Thoracic aorta (tissue), 2 donors: ENCODE data around the gene PRMT2. TPM values are rescaled to one million over a fixed set of nuclear protein-coding genes. Genes with fewer than 3 reads are reported as not detected.
"Not testable (repeated sequence)": the region's sequence is repeated elsewhere in the genome, so short reads cannot be mapped to it uniquely, and the experiment has no call there.

Source experiments
- ATAC-seq: fragments of 150-250 bp; one replicate; pipeline ENCODE4 v1.8.0; 2017; ENCODE audit warnings: low read depth; ENCODE audit not compliant: insufficient number of reproducible peaks, low FRiP score
- DNase-seq: peaks from one replicate; pipeline ENCODE4 v3.0.0-alpha.2; 2020; ENCODE audit warnings: low spot score
- H3K27ac ChIP-seq, 2 donors: fragments of 200-600 bp; sonication (generic); 1 replicate in 1 of 2; 2 replicates in 1 of 2; pipeline ENCODE4 v1.5.1; 2016; ENCODE audit warnings: mild to moderate bottlenecking in 2 of 2, moderate library complexity in 2 of 2
- H3K27me3 ChIP-seq: fragments of 200-600 bp; sonication (generic); replicated peaks from 2 replicates; pipeline ENCODE4 v1.6.0; 2016; ENCODE audit warnings: mild to moderate bottlenecking; ENCODE audit not compliant: insufficient read depth
- H3K36me3 ChIP-seq: fragments of 200-600 bp; sonication (generic); one replicate; pipeline ENCODE4 v1.5.1; 2016
- H3K4me1 ChIP-seq, 2 donors: fragments of 200-600 bp; sonication (generic); 1 replicate in 1 of 2; 2 replicates in 1 of 2; pipeline versions ENCODE4 v1.5.1 to v1.6.0; 2016; ENCODE audit warnings: low read depth in 2 of 2, mild to moderate bottlenecking in 1 of 2; ENCODE audit not compliant: control insufficient read depth in 1 of 2
- H3K4me3 ChIP-seq: fragments of 200-600 bp; sonication (generic); 2 replicates; pipeline ENCODE4 v1.5.1; 2016; ENCODE audit warnings: mild to moderate bottlenecking
- H3K9me3 ChIP-seq: fragments of 200-600 bp; sonication (generic); 2 replicates; pipeline ENCODE4 v1.5.1; 2016
- total RNA-seq, 2 donors: library from RNA; depleted of rRNA; stranded (reverse); fragments of >200 nt; gene quantifications; one replicate each; pipeline versions ENCODE4 v1.1.0 to v1.2.3, GENCODE V29; 2016
- TF ChIP-seq, protein P1 (sequence below): fragments of 200-600 bp; sonication (generic); IDR thresholded peaks from one replicate; pipeline ENCODE4 v1.5.1; 2019; ENCODE audit warnings: antibody characterized with exemption

Gene PRMT2
- total RNA-seq, 2 donors from 2014 or later, result 125 to 126 TPM

DNA sequence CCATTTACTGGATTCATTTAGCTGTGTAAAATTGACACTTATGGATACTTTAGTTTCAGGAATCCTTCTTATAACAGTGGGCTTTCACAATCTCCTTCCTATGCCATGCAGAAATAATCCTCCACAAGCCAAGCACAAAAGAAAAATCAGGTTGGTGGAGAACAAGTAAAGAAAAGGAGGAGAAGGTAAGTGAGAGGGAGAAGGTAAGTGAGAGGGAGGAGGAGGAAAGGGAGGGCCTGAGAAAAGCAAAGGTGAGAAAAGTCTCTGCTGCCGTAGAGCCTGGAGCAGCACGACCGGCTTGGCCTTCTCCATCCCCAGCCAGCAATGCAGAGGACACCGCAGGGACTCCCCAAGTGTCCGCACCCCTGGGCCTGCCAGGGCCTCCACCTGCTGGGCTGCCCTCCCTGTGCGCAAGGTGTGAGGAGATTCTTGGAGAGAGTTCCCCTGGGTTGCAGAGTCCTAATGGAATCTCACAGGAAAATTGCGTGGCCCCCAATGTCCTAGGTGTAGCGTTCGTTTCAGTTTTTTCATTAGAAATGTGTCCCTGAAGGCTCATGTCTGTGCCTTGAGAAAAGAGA lies 39.0 kb downstream of the PRMT2 start:
- Histone ChIP-seq H3K36me3 (no peaks in the 10 kb centered on the region), H3K27me3 (no peaks in the 10 kb centered on the region), H3K4me1 (no peaks in the 10 kb centered on the region), H3K4me3 (no peak overlapping the region), H3K27ac (no peak overlapping the region), H3K9me3 (no peaks in the 10 kb centered on the region)
- DNase-seq, result no peak
- TF ChIP-seq, protein P1, sequence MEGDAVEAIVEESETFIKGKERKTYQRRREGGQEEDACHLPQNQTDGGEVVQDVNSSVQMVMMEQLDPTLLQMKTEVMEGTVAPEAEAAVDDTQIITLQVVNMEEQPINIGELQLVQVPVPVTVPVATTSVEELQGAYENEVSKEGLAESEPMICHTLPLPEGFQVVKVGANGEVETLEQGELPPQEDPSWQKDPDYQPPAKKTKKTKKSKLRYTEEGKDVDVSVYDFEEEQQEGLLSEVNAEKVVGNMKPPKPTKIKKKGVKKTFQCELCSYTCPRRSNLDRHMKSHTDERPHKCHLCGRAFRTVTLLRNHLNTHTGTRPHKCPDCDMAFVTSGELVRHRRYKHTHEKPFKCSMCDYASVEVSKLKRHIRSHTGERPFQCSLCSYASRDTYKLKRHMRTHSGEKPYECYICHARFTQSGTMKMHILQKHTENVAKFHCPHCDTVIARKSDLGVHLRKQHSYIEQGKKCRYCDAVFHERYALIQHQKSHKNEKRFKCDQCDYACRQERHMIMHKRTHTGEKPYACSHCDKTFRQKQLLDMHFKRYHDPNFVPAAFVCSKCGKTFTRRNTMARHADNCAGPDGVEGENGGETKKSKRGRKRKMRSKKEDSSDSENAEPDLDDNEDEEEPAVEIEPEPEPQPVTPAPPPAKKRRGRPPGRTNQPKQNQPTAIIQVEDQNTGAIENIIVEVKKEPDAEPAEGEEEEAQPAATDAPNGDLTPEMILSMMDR, result no peak
- ATAC-seq, result no peak

DNA sequence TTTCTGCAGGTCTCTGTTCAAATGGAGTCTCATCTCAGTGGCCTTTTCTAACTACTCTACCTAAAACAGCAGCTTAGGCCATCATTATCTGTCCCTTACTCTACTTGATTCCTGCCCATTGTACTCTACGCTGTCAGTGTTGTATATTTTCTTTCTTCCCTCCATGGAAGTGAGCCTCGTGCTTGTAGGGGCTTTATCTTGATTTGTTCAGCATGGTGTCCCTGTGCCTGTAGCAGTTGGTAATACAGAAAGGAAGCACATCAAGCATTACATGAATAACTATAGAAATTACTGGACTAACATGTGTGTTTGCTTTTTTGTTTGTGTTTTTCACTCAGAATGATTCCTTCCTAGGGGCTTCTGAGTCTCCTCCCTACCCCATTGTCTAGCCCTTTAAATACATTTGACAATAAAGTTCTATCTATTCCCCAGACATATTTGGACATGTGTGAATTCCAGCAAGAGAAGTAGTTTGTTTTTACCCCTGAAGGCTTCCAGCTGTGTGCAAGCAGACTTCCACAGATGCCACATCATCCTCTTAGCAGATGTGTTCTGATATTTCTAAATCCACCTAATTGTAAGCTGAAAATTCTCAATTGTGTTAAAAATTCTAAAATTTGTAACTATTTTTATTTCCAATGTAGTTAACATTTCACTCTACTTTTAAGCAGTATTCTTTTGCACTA lies 40.3 kb downstream of the PRMT2 start:
- Histone ChIP-seq H3K4me3 (no peak overlapping the region), H3K36me3 (no peaks in the 10 kb centered on the region), H3K4me1 (no peaks in the 10 kb centered on the region), H3K9me3 (no peaks in the 10 kb centered on the region), H3K27me3 (no peaks in the 10 kb centered on the region), H3K27ac (no peak overlapping the region)
- DNase-seq (no peak), ATAC-seq (no peak)
- TF ChIP-seq, protein P1, result no peak

DNA sequence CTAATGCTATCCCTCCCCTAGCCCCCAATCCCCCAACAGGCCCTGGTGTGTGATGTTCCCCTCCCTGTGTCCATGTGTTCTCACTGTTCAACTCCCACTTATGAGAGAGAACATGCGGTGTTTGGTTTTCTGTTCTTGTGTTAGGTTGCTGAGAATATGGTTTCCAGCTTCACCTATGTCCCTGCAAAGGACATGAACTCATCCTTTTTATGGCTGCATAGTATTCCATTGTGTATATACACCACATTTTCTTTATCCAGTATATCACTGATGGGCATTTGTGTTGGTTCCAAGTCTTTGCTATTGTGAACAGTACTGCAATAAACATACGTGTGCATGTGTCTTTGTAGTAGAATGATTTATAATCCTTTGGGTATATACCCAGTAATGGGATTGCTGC lies 41.1 kb downstream of the PRMT2 start:
- not testable (repeated sequence) for H3K27me3 ChIP-seq, H3K4me1 ChIP-seq, H3K36me3 ChIP-seq, DNase-seq, H3K27ac ChIP-seq, ATAC-seq, H3K9me3 ChIP-seq, H3K4me3 ChIP-seq

DNA sequence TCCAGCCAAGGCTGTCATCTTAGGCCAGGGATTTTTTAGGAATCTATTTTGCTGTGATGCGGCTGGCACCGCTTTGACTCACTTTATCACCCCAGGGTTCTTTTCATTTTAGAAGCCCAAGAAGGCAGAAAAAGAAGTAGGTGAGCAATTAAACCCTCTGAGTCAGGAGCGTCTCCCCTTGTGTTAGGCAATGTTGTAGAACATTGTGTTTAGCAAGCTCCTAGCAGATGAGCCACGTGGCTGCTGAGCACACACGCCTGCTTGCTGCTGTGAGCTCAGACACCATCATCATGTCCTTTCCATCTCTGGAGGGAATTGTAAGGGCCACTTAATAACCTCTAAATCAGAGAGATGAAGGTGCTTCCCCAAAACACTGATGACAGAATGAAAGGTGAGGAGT lies 46.1 kb downstream of the PRMT2 start:
- not testable (repeated sequence) for H3K4me1 ChIP-seq, DNase-seq, H3K4me3 ChIP-seq, H3K27me3 ChIP-seq, H3K27ac ChIP-seq, H3K36me3 ChIP-seq, ATAC-seq, H3K9me3 ChIP-seq

DNA sequence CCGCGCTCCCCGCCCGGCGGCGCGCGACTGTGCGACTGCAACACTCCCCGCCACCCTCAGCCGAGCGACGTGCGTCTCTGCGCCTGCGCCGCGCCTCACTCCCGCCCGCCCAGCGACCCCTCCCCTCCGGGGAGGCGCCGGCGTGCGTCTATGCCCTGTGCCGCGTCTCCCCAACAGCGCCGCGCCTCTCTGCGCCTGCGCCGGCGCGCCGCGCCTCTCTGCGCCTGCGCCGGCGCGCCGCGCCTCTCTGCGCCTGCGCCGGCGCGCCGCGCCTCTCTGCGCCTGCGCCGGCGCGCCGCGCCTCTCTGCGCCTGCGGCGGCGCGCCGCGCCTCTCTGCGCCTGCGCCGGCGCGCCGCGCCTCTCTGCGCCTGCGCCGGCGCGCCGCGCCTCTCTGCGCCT lies 63.2 kb downstream of the PRMT2 start:
- H3K9me3 ChIP-seq, H3K27ac ChIP-seq, H3K4me1 ChIP-seq, ATAC-seq, H3K27me3 ChIP-seq, H3K36me3 ChIP-seq, H3K4me3 ChIP-seq, DNase-seq: not testable (repeated sequence)

DNA sequence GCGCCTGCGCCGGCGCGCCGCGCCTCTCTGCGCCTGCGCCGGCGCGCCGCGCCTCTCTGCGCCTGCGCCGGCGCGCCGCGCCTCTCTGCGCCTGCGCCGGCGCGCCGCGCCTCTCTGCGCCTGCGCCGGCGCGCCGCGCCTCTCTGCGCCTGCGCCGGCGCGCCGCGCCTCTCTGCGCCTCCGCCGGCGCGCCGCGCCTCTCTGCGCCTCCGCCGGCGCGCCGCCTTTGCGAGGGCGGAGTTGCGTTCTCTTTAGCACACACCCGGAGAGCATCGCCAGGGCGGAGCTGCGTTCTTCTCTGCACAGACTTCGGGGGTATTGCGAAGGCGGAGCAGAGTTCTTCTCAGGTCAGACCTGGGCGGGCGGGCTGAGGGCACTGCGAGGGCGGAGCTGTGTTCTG lies 63.6 kb downstream of the PRMT2 start:
- ATAC-seq, DNase-seq, H3K27ac ChIP-seq, H3K9me3 ChIP-seq, H3K27me3 ChIP-seq, H3K4me3 ChIP-seq, H3K36me3 ChIP-seq, H3K4me1 ChIP-seq: not testable (repeated sequence)

Other genes with a start within 250 kb of the PRMT2 start
- 10 to 100 TPM; 47.7 to 58.3 TPM for gene DIP2A, start 176.8 kb upstream of the PRMT2 start, total RNA-seq
- 1 to 10 TPM; 4.7 to 8.4 TPM for gene S100B, start 30.6 kb upstream of the PRMT2 start, total RNA-seq